HepG2 (cell line): ENCODE data around the gene CFAP43. TPM values are rescaled to one million over a fixed set of nuclear protein-coding genes. Genes with fewer than 3 reads are reported as not detected.

Experiments
- AGO2 ChIP-seq: fragments of 200-400 bp; formaldehyde crosslinking; optimal IDR thresholded peaks from 2 replicates; pipeline ENCODE3; 2017; ENCODE audit warnings: mild to moderate bottlenecking, low read depth, low read length, moderate library complexity
- ARID5B ChIP-seq: IDR thresholded peaks from 2 replicates; pipeline ENCODE4 v1.4.0; 2020; ENCODE audit warnings: mild to moderate bottlenecking, missing genetic modification reagents
- KLF16 ChIP-seq, 2 experiments: sonication (generic) in 1 of 2; formaldehyde crosslinking in 1 of 2; IDR thresholded peaks; 2 replicates each; pipeline versions ENCODE4 v1.6.1 to v1.8.0; 2016 to 2023; ENCODE audit warnings: missing genetic modification reagents in 2 of 2, missing compliant biosample characterization in 1 of 2
- POLR2AphosphoS5 ChIP-seq: IDR thresholded peaks from 2 replicates; pipeline ENCODE4 v1.6.1; 2012; ENCODE audit warnings: low read depth, low read length
- RBFOX2 ChIP-seq: fragments of 200-400 bp; formaldehyde crosslinking; IDR thresholded peaks from 2 replicates; pipeline ENCODE4 v1.6.1; 2017; ENCODE audit warnings: low read depth, mild to moderate bottlenecking, low read length
- RCOR2 ChIP-seq: IDR thresholded peaks from 2 replicates; pipeline ENCODE4 v1.6.1; 2016; ENCODE audit warnings: missing biosample characterization, missing genetic modification reagents
- SNRNP70 ChIP-seq: fragments of 200-400 bp; formaldehyde crosslinking; IDR thresholded peaks from 2 replicates; pipeline ENCODE4 v1.6.1; 2017; ENCODE audit warnings: mild to moderate bottlenecking, low read depth, low read length, moderate library complexity
- TEAD3 ChIP-seq: optimal IDR thresholded peaks from 2 replicates; pipeline ENCODE3; 2016; ENCODE audit warnings: borderline replicate concordance
- ZBTB38 ChIP-seq: sonication (generic); formaldehyde crosslinking; IDR thresholded peaks from 2 replicates; pipeline ENCODE4 v1.5.1; 2020; ENCODE audit warnings: mild to moderate bottlenecking, missing genetic modification reagents
- ZBTB4 ChIP-seq: sonication (generic); formaldehyde crosslinking; IDR thresholded peaks from 2 replicates; pipeline ENCODE4 v1.4.0; 2020; ENCODE audit warnings: missing genetic modification reagents, mild to moderate bottlenecking, borderline replicate concordance
- ZNF232 ChIP-seq: sonication (generic); formaldehyde crosslinking; IDR thresholded peaks from 2 replicates; pipeline ENCODE4 v1.4.0; 2020; ENCODE audit warnings: missing genetic modification reagents, borderline replicate concordance
- ZNF276 ChIP-seq: sonication (generic); formaldehyde crosslinking; IDR thresholded peaks from 2 replicates; pipeline ENCODE4 v1.4.0; 2020; ENCODE audit warnings: mild to moderate bottlenecking, low read depth, missing genetic modification reagents
- ZNF432 ChIP-seq: sonication (generic); formaldehyde crosslinking; IDR thresholded peaks from 2 replicates; pipeline ENCODE4 v1.5.0; 2020; ENCODE audit warnings: missing genetic modification reagents, mild to moderate bottlenecking, borderline replicate concordance
- ZNF577 ChIP-seq: sonication (generic); formaldehyde crosslinking; IDR thresholded peaks from 2 replicates; pipeline ENCODE4 v1.4.0; 2020; ENCODE audit warnings: mild to moderate bottlenecking, low read depth, missing genetic modification reagents, borderline replicate concordance
- ZNF850 ChIP-seq: sonication (generic); formaldehyde crosslinking; conservative IDR thresholded peaks from 2 replicates; pipeline ENCODE4 v1.9.0; 2021; ENCODE audit warnings: mild to moderate bottlenecking, missing genetic modification reagents
- ZSCAN9 ChIP-seq: IDR thresholded peaks from 2 replicates; pipeline ENCODE4 v1.6.1; 2016; ENCODE audit warnings: borderline replicate concordance
- polyA plus RNA-seq, 8 experiments: library from polyadenylated mRNA; depleted of rRNA in 3 of 8; stranded (reverse) in 7 of 8; unstranded in 1 of 8; fragments of >200 nt; fragmentation: Illumina TruSeq in 4 of 8; extraction: Trizol in 4 of 8; gene quantifications; 2 replicates each; pipeline versions ENCODE4 v1.2.1 to v1.2.3, GENCODE V29; 2011 to 2016; ENCODE audit warnings: low read depth in 4 of 8, missing spikeins in 1 of 8, mixed read lengths in 1 of 8; ENCODE audit not compliant: insufficient read depth in 1 of 8
- total RNA-seq, 5 experiments: library from RNA; depleted of rRNA; stranded (reverse); fragments of >200 nt; fragmentation: Illumina TruSeq; extraction: Trizol; gene quantifications; 2 replicates each; pipeline ENCODE4 v1.2.3, GENCODE V29; 2016; ENCODE audit warnings: low read depth in 1 of 5
- TF ChIP-seq, protein P1 (sequence below): sonication (generic); formaldehyde crosslinking; IDR thresholded peaks from 2 replicates; pipeline ENCODE4 v1.4.0; 2020; ENCODE audit warnings: missing genetic modification reagents

The CFAP43 gene
- total and polyA plus RNA-seq, 2 of the 13 experiments (the other 11 are each of a cell fraction or from before 2014, with no cell fraction given): 0.24 to 0.38 TPM

DNA sequence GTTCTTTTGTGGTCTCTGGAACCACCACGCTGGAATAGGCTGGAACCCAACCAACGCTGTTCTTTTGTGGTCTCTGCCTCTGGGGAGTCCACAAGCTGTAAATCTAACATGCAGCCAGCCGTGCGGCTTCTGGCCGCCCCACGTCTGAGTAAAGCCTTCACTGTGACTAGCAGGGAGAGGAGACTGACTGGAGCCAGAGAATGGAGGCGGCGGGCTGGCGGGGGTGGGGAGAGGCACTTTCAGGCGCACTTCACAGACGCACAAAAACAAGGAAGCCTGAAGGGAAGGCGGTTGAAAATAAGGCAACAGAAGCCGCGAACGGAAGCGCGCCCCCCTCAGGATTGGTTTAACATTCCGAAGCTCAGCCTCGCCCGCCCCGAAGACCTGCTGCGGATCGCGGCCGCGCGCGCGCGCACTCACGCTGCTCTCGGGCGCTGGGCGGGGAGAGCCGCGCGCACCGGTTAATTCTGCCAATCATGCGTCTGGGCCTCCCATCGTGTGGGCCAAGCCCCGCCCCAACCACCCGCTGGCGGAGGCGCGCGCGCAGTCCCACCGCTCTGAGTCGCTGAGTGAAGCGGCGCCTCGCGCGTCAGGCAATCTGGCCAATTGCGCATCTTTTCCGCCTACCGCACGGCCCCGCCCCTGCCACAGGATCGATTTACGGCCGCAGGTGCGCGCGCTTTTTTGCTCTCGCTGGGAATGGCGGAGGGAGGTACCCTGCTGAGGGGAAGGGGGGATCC is 110.5 kb downstream of the CFAP43 start, which contains the start of gene SFR1 (continued):
- no peak for TF ChIP-seq SNRNP70
- TF ChIP-seq ZNF276 (CRISPR knock-in tag): 0 out of 2 replicates have a peak, but pooled peaks have one; percentile 33
- no peak for TF ChIP-seq ZNF577
- 0 out of 2 replicates have a peak, but pooled peaks have one; percentile 12 for TF ChIP-seq RCOR2 (CRISPR knock-in tag)
- peak; percentile 22 for TF ChIP-seq AGO2
- TF ChIP-seq ZBTB38: peak; percentile 43; the same call in 1 of the 2 replicates
- peak; percentile 57 for TF ChIP-seq ARID5B
- TF ChIP-seq ZNF432: no peak
- TF ChIP-seq ZBTB4 (CRISPR knock-in tag): no peak; the same call in 1 of the 2 replicates
- TF ChIP-seq KLF16 (CRISPR knock-in tag; IDR thresholded peaks at IDR 0.05): peak in 1 of 2 experiments; percentile 64; a peak in 2 of 4 replicates
- TF ChIP-seq ZNF232 (CRISPR knock-in tag): no peak
- TF ChIP-seq POLR2AphosphoS5: peak; percentile 89
- TF ChIP-seq ZNF850 (CRISPR knock-in tag): 0 out of 2 replicates have a peak, but pooled peaks have one; percentile 39
- TF ChIP-seq TEAD3 (CRISPR knock-in tag): peak; percentile 93
- peak; percentile 70; the same call in 1 of the 2 replicates for TF ChIP-seq ZSCAN9 (CRISPR knock-in tag)
- peak; percentile 86 for TF ChIP-seq RBFOX2
- TF ChIP-seq, protein P1, sequence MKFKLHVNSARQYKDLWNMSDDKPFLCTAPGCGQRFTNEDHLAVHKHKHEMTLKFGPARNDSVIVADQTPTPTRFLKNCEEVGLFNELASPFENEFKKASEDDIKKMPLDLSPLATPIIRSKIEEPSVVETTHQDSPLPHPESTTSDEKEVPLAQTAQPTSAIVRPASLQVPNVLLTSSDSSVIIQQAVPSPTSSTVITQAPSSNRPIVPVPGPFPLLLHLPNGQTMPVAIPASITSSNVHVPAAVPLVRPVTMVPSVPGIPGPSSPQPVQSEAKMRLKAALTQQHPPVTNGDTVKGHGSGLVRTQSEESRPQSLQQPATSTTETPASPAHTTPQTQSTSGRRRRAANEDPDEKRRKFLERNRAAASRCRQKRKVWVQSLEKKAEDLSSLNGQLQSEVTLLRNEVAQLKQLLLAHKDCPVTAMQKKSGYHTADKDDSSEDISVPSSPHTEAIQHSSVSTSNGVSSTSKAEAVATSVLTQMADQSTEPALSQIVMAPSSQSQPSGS (CRISPR knock-in tag): no peak
